ENCODE results near the gene PTPRQ. TPM values are rescaled to one million over a fixed set of nuclear protein-coding genes. Genes with fewer than 3 reads are reported as not detected.

PTPRQ gene
- total RNA-seq, 1 donor from 2014 or later, result 4.8 TPM

DNA sequence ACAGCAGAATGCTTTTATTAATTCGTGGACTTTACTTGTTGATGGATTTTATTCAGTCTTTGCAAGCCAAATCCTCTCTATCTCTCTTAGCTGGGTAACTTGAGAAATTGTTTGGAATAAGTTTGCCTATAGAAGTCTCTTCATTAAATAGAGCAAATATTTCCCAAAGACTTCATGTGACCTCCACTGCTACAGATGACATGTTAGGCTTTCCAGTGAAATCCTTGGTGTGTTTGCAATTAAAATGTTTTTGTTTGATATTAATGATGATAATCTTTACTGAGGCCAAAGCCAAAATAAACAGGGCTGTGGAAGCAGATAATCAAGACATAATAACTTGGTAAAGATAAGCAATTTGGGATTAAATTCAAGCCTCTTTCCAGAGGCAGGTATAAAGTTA, 267.8 kb downstream of the PTPRQ start:
- ATAC-seq, result no peak
- intact Hi-C loops (cut with DNase I), result no loop called here
- DNase-seq (ENCODE audit: low spot score), result no peak

- DNase-seq (ENCODE audit: low spot score) (no peak), ATAC-seq (no peak)
- intact Hi-C loops (cut with DNase I), result no loop called here
Observed at GRCh38 chr12:80712866-80713265, 268.8 kb downstream of the PTPRQ start.

DNA sequence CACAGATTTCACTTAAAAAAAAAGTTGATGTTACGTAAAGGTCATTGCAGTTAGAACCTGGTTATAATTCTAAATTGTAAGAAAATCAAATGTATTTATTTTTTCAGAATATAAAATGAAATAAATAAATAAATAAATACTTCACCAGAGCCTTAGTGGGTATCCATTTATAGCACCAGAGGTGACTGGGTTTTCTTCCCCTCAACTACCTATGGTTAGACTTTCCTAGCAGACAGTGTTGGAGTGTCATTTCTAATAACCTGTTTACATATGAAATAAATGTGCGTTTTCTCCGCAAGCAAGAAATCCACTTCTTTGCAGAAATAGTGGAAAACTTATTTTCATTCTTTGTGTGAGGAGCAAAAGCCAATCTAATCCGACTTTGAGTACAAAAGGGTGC, 269.4 kb downstream of the PTPRQ start:
- intact Hi-C loops (cut with DNase I), result no loop called here
- ATAC-seq (no peak), DNase-seq (ENCODE audit: low spot score) (no peak)

GRCh38 chr12:80714055-80714454, 270.0 kb downstream of the PTPRQ start:
- ATAC-seq (no peak), DNase-seq (ENCODE audit: low spot score) (no peak)
- intact Hi-C loops (cut with DNase I), result no loop called here

DNA sequence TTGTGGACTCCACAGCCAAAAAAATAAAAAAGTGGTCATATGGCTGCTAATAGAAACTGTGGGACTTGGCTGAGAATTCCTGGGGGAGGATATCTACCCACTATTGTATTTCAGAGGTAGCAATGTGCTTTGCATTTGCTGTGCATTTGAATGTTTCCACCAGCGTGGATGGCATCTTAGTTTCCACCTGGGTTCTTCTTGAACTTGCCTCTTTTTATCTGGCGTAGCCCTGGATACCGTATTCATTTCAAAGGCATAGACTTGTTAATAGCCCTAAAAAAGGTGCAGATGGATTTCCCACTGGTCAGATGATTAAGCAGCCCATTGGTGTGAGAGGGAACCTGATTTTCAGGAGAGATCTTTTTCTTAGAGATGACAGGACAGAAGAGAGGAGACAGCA, 270.8 kb downstream of the PTPRQ start:
- intact Hi-C loops (cut with DNase I), result no loop called here
- ATAC-seq (no peak), DNase-seq (ENCODE audit: low spot score) (no peak)

DNA sequence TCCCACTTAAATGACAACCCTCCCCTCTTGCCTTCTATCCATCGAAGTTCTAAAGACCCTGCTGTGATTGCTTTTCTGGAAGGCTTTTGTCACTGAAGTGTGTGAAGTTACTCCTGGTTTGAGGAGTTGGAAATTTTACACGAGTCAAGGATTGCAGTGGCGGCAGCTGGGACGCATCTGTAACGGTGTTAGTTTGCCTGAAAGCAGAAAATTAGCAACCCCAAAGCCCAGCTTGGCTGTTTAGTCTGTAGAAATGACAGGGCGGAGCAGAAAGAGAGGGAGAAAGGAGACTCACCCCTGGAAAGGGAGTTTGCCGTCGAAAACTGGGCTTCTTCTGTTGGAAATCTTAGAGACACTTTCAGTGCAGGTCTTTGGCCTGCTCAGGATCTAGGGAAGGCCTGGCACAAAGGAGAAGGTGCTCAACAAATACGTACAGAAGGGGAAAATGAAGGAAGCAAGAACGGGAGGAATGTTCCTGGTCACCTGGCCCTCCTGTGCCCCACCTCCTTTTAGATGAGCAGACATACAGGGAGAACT, 271.7 kb downstream of the PTPRQ start:
- DNase-seq (ENCODE audit: low spot score) (no peak), ATAC-seq (no peak)
- intact Hi-C loops (cut with DNase I), result no loop called here

- intact Hi-C loops (cut with DNase I), result no loop called here
- ATAC-seq (peak; percentile 28), DNase-seq (ENCODE audit: low spot score) (no peak)
Observed at GRCh38 chr12:80716696-80717469, 272.8 kb downstream of the PTPRQ start, which contains the start of gene MYF5. TSS of gene MYF5 (plus strand) at chr12:80716912. CDS start at chr12:80717064, 152 bp downstream.

DNA sequence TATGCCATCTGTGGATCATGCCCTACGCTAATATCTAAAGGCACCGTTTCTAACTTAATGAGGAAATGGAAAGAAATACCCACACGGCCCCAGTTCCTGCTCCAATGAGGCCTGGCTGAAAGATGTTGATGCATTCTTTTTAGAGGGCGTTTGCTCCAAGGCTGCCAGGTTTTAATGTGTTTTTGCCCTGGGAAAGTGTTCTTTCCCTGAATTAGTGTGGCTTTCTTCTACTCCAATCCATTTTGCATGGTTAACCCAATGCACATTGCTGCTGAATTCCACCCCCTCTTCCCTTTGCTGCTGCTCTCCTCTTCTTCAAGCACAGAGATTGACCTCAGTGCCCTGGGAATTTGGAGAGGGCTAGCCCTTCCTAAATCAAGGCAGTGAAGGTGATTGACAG, 273.8 kb downstream of the PTPRQ start:
- no peak for ATAC-seq
- intact Hi-C loops (cut with DNase I), result no loop called here
- no peak for DNase-seq (ENCODE audit: low spot score)

DNA sequence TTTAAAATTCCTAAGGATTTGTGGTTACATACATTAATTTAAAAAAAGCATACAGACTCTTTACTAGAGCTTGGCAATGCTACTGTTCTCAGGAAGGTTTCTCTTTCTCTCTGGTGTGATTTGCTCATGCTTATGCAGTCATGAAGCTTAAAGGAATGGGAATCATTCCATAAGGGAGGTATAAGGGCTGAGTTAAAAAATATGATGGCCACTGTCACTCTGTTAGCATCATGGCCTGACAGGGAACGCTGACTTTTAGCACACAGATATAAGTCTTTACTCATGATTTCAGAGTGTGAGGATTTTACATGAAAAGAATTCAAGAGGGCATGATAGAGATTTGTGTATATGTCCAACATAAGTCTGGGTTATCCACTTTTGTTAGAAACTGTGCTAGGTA, 276.5 kb downstream of the PTPRQ start:
- DNase-seq (ENCODE audit: low spot score) (no peak), ATAC-seq (no peak)
- intact Hi-C loops (cut with DNase I), result no loop called here

- no peak for DNase-seq (ENCODE audit: low spot score)
- ATAC-seq, result no peak
- intact Hi-C loops (cut with DNase I), result no loop called here
Observed at GRCh38 chr12:80721326-80721725, 277.3 kb downstream of the PTPRQ start.

Measured in sciatic nerve (tissue), 2 donors.